ENCODE data around the gene PITRM1.
"Not testable (repeated sequence)": the region's sequence is repeated elsewhere in the genome, so short reads cannot be mapped to it uniquely, and the experiment has no call there.

The PITRM1 gene

DNA sequence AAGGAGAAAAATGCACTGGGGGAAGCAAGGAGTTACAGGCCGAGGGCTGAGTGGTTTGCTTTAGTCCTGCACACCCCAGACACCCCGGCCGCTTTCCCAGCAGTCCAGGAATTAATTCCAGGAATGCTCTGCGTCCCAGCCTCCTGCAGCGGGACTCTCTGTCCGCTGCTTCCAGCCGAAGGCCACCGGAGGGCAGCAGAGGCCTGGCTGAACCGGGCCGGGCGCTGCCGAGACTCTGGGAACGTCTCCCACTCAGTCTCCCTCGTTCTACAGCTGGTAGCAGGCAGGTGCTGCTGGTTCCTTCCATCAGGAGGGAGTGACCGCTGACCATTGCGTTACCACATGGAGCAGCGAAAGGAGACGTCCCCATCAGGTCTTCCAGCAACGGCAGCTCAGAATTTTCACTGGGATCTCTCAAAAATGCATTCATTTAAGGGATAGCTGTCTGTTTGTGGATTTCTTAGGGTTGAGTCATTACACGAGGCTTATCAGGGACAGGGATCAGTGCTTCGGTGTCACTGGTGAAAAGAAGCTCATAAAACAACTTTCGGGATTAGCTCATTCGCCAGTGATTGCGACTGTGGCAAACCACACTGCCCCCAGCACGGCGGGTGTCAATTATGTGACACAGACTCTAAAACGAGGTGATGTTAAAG, 24.9 kb upstream of the PITRM1 start:
- DNase-seq (ENCODE audit: low read depth) = peak; percentile 76

DNA sequence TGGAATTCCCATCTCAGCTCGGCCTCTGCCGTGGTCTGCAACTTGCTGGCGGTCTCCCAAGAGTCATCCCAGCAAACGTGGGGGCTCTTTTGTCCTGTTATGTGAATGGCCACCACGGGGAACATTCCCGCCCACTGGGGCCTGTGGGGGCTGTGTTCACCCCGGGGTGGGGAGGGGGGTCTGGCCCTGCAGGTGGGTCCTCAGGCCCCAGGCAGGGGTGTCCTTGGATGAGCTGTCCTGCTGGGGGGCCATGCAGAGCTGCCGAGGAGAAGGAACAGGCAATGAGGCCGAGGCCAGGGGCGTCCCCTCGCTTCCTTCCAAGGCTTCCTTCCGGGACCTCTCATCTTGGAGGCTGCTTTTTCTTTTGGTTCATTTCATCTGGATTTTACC, 24.4 kb upstream of the PITRM1 start:
- DNase-seq (ENCODE audit: low read depth) = no peak

DNA sequence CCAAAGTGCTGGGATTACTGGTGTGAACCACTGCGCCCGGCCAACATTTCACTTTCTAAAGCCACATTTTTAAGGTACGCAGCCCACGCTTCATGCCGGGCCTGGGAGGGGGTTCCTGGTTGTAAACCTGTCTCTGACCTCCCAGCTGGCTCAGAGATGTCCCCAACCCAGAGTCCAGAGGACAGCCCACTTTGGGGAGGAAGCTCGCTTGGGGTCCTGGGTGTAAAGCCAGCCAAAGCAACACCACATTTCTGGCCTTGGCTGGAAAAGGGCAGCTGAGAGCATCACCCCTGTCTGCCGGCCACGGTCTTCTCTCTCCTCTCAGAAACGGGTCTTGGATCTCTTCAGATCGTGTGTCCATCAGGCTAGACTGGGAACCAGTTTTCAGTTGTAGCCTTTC, 23.9 kb upstream of the PITRM1 start:
- no peak for DNase-seq (ENCODE audit: low read depth)

DNA sequence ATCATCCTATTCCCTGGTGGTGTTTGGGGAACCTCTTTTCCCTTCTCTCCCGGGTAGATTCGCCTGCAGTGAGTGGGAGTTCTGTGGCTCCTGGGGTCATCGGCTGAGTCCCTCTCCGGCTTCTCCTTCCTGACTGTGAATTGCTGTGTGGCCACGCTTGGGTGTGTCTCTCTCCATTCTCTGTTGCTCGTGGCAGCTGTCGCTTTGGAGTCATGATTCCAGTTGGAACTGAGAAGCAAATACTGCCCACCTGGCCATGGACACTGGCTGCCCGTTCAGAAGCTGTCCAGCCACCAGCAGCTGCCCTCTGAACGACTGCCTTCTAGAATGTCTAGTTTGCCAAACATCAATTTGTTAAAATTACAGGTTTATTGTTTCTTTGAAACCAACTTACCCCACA, 23.1 kb upstream of the PITRM1 start:
- DNase-seq (ENCODE audit: low read depth) = no peak

DNA sequence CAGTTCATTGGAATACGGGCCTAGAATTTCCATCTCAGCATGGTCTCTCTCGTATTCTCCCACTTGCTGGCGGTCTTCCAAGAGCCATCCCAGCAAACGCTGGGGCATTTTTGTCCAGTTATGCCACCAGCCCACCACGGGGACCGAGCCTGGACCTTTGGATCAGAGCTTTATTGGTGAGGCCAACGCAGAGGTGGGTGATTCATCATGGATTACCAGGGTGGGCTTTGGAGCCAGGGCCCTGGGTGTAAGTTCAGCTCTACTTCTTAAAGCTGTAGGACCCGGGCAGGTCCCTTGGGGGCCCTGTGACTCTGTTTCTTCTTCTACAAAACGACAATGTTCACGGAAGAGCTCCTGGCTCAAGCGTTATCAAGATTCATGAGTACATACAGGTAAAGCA, 22.7 kb upstream of the PITRM1 start:
- no peak for DNase-seq (ENCODE audit: low read depth)

DNA sequence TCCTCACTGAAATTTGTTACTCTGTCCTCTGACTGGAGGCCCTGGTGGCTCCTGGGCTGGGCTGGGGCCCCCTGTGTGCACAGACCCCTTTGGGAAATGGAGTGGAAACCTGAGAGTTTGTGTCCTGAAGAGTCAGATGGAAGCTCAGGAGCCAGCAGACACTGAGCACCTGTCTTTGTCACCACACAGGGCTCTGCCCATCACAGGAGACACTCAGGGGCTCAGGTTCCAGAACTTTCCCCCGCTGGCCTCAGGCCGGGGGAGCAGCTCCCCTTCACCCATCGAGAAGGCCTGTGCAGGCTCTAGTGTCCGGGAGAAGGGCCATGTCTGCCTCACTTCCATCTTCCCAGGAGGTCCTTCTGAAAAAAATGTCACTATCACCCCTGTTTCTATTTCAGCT, 22.3 kb upstream of the PITRM1 start:
- no peak for DNase-seq (ENCODE audit: low read depth)

DNA sequence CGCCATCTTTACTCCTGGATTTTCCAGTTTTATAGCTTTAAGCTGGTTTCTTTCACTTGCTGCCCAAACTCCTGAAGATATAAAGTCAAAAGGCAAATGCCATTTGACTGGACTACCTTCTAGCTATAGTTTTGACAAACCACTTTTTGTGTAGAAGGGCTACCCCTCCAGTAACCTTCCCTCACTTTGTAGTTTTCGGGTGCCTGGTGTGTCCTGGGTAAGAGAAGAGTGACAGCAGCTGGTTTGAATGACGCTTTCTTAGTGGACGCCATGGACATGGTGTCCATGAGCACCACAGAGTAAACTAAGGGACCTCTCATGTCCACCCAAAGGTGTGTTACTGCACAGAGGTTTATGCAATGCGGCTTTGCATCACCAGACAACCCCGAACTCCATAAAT, 21.2 kb upstream of the PITRM1 start:
- DNase-seq (ENCODE audit: low read depth) = no peak

DNA sequence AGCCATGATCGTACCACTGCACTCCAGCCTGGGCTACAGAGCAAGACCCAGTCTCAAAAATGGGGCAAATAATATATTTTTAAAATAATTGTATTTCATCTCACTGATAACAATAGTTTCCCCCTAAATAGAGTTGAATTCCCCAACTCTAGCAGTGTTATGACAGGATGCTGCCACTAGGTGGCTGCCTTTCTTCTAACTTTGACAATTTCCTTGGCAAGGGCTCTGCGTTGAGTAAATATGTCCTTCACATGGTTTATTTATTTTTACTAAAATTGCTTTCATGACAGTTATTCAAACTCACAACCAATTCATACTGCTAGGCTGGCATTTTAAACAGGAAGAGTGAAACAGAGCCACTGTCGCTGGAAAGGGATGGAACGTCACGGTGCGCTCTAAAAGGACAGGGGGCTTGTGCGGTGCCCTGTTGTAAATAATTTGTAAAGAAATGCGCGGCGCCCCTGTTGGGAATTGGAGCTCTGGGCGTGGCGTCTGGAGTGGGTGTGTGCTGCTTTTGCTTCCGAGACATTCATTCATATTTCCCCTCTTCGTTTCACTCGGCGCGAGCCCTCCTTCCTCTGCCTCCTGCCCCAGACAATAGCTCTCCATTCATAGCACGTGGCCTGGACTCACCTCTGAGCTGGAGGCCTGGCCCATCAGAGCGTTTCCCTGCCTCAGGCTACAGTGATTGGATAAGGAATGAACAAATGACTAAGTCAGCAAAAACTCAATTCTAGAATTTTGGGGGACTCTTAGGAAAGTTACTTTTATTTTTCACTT, 20.5 kb upstream of the PITRM1 start:
- peak; percentile 44 for DNase-seq (ENCODE audit: low read depth)

DNA sequence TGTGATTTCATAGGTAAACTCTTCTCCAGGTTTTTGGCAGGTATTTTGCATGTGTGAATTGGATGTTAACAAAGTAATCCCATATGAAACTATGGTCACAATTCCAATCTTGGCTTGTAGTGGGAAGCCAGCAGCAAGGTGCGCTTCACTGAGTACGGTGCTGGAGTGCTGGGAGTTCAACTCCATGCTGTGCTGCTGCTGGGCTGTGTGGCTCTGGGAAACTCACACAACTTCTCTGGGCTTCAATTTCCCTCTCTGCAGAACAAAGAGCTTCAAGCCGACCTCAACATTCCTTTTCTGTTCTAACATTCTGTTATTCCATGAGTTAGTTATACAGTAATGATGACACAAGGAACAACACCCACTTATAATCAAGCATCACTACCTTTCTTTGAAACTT, 18.2 kb upstream of the PITRM1 start:
- no peak for DNase-seq (ENCODE audit: low read depth)

DNA sequence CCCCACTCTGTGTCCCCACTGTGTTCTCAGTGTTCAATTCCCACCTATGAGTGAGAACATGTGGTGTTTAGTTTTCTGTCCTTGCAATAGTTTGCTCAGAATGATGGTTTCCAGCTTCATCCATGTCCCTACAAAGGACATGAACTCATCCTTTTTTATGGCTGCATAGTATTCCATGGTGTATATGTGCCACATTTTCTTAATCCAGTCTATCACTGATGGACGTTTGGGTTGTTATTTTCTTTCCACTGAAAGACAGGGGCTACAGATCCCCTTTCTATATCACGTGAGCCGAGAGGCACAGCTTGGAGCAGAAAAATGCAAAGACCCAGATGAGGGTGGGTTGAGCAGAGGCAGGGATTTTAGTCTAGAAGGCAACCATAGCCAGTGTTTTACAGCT, 14.6 kb upstream of the PITRM1 start:
- not testable (repeated sequence) for DNase-seq (ENCODE audit: low read depth)

DNA sequence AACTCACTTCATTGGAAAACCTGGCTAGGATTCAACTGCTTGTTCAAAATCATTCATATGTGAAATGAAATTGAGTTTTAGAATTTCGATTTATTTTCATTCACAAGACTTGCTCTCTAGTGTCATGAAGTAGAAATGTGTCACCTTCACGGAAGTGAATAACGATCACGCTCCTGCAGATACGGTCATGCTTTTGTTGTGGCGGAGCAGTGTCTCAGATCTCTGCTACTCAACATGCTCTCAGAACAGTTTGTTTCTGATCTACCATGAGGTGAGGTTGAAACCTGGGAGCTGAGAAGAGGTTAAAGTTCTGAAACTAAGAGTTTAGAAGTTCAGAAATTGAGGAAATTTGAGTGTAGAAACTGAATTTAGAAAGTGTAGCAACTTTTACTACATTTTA, 13.8 kb upstream of the PITRM1 start:
- peak; percentile 52 for DNase-seq (ENCODE audit: low read depth)

DNA sequence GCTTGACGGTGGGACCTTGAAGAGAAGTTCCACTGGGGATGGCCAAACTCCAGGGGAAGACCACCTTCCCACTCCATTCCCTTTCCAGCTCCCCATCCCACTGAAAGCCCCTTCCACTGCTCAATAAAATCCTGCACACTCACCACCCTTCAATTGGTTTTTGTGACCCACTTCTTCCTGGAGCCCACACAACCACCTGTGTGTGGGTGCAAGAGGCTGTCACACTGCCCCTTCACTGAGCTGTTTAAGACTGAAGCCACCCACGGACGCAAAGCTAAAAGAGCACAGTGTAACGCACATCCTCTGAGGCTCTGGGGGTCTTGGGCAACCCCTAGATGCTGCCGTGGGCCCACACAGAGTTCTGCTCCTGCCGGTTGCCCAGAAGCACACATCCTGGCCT, 12.8 kb upstream of the PITRM1 start:
- no peak for DNase-seq (ENCODE audit: low read depth)

DNA sequence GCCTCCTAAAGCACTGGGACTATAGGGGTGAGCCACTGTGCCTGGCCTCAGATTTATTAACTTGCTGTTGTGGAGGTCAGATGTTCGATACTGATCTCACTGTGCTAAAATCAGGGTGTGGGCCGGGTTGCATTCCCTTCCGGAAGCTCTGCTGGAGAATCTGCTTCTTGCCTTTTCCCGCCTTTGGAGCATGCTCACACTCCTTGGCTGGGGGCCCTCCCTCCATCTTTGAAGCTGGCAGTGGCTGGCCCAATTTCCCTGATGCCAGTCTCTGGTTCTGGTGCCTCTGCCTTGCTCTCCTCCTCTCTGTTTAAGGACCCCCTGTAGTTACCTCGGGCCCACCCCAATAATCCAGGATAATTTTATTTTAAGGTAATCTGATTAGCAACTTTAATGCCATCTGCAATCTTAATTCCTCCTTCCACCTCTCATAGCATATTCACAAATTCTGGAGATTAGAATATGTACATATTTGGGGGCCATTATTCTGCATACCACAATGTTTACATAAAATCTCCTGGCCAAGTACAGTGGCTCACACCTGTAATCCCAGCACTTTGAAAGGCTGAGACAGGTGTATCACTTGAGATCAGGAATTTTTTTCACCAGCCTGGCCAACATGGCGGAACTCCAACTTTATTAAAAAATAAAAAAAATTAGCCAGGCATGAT, 7.9 kb upstream of the PITRM1 start:
- DNase-seq (ENCODE audit: low read depth) = no peak

DNA sequence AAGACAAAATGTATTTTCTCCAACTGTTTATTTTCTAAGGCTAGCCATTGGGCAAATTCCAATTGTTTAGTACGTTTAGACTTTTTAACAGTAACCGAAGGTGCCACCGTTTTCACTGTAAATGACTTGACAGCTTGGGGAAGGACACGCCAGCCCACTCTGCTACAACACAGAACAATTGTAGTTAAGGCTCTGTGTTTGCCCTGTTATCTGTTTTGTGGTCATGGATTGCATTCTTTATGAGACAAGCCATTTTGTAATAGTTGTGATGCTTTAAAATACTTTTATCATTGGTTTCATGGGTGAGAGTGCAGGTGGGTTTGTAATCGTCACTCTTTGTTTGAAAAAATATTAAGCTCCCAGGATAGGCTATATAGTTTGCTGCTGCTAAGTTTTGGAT, 6.6 kb upstream of the PITRM1 start:
- no peak for DNase-seq (ENCODE audit: low read depth)

DNA sequence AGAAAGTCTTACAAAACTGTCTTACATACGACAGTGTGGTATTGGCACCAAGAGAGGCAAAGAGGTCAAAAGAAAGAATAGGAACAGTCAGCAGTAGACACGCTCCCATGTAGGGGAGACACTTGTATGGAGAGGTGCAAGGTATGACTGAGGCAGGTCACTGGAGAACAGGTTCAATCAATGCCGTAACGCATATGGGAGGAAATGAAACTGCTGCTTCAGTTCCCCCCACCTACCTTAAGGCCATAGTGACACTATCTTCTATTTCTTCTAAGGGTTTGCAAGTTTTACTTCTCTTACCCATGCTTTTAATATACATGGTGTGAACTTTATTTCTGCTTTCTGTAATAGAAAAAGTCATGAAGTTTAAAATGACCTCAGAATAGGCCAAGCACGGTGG, 5.5 kb upstream of the PITRM1 start:
- DNase-seq (ENCODE audit: low read depth) = no peak

DNA sequence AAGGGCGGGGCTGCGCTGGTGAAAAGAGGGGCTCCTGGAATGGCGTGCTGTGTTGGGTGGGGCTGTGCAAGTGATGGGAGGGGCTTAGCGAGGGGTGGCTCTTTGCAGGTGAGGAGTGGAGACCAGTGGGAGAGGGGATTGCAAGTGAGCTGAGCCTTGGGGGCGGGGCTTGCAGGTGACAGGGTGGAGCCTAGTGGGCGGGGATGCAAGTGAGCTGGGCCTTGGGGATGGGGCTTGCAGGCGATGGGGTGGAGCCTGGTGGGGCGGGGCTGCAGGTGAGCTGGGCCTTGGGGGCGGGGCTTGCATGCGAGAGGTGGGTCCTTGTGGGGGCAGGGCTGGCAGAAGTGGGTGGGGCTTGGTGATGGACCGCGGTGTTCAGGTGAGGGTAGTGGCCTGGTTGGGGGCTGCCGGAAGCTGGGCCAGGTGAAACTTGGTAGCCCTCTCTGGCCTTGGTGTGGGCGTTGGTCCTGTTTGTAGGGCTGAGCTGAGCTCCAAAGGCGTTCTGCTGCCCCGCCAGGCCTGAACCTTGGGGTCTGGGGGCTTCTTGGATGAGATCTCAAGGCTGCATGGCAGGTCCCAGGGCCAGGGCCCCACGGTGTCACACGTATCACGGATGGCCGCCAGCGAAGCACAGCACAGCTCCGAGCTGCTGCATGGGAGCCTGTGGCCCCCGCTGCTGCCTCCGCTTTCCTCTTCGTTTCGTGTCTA, 743 bp upstream of the PITRM1 start:
- DNase-seq (ENCODE audit: low read depth) = no peak

DNA sequence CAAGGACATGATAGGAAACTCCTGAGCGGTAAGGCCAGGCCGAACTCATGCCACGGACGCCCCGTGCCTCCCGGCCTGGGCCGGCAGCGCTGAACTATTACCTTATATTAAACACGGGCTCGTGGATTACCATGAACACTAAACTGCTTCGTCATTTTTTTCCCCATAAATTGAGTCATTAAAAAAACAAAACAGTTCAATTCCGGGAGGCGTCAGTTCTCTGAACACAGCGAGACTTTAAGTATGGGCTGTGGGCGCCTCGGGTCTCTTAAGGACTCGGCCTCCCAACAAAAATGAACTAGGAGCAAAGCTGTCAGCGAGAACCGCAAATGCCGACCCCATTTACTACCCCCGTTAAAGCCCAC, 519 bp downstream of the PITRM1 start:
- no peak for DNase-seq (ENCODE audit: low read depth)

DNA sequence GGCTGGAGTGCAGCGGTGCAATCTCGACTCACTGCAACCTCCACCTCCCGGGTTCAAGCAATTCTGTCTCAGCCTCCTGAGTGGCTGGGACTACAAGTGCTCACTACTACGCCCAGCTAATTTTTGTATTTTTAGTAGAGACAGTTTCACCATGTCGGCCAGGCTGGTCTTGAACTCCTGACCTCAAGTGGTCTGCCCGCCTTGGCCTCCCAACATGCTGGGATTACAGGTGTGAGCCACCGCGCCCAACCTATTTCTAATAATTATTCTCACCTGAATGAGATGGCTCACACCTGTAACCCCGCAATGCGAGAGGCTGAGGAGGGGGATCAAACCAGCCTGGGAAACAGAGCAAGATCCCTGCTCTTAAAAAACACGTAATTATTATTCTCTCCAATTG, 1.1 kb downstream of the PITRM1 start:
- DNase-seq (ENCODE audit: low read depth) = not testable (repeated sequence)

DNA sequence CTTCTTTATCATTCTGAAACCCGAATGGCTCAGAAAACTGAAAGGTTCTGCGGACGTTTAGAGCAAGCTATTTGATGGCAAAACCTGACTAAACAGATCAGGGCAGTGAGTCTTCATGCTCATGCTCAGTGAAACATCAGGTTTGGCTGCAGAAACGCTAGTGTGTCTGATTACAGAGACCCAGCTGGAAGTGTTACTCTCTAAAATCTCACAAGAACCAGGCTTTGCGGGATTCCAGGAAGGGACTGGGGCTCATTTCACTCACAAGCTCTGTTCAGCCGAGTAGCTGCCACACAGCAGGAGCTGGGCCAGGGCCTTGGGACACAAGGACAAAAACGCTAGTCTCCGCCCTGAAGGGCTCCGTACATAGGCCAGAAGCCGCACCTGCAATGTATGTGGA, 2.9 kb downstream of the PITRM1 start:
- no peak for DNase-seq (ENCODE audit: low read depth)

DNA sequence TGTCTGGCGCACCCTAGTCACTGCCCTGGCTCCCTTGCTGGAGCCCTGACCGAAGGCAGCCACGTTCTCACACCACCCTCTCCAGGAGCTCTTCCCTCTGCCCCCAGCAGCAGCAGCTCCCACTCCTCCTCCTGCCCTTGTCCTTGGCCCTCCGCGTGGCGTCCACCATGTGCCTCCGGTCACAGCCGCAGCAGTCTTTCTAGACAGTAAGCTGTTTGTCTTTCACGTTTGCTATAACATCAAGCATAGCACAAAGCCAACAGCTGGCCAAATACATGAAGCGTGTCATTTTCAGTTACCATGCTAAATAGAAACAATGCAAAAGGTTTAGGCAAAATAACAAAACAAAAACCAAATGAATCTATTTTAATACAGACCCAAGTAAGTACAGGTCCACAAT, 3.3 kb downstream of the PITRM1 start:
- no peak for DNase-seq (ENCODE audit: low read depth)

DNA sequence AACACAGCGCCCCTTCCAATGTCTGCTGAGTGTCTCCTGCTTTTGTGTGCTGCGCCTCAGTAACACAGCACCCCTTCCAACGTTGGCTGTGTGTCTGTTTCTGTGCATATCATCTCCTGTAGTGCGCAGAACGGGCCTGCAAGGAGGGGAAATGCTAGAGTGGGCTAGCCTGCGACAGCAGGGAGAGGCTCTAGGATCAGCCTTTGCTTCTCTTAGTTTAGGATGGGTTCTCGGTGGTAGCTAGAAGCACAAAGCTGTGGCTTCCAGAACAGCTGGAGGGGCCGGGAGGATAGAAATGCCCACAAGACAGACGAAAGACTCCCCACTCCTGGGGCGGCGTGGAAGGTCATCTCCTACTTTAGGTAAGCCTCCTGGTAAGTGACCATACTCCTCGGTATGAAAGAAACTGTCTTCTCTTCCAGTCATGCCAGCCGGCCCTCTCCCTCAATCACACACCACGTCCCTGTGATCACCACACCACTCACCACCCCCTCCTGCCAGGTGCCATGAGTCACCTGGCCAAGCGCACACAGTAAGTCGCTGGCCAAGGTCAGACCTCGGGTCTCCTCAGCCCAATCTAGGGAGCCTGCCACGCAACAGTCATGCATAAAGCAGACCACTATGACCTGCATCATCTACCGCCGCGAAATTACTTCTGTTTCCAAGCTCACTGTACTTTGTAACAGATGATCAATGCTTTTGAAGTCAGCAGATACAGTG, 4.8 kb downstream of the PITRM1 start:
- no peak for DNase-seq (ENCODE audit: low read depth)
